Measurements from ENCODE around the gene CASK.

CASK gene

DNA sequence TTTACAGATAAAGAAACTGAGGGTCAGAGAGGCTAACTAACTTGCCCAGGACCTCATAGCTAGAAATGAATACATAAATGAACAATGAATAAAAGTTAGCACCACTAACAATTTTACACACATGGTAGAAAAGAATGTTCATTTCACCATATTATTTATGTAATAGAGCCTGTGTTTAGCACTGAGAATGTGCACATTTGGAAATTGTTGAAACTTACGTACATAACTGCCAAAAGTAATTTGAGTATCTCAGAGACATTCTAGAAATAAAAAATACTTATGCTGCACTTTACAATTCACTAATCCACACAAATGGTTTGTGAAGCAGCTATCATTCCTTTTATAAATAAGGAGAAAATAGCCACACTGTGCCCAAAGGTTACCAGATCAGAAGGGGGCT is 9.9 kb downstream of the CASK start:
- TF ChIP-seq, protein P1, sequence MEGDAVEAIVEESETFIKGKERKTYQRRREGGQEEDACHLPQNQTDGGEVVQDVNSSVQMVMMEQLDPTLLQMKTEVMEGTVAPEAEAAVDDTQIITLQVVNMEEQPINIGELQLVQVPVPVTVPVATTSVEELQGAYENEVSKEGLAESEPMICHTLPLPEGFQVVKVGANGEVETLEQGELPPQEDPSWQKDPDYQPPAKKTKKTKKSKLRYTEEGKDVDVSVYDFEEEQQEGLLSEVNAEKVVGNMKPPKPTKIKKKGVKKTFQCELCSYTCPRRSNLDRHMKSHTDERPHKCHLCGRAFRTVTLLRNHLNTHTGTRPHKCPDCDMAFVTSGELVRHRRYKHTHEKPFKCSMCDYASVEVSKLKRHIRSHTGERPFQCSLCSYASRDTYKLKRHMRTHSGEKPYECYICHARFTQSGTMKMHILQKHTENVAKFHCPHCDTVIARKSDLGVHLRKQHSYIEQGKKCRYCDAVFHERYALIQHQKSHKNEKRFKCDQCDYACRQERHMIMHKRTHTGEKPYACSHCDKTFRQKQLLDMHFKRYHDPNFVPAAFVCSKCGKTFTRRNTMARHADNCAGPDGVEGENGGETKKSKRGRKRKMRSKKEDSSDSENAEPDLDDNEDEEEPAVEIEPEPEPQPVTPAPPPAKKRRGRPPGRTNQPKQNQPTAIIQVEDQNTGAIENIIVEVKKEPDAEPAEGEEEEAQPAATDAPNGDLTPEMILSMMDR (IDR thresholded peaks at IDR 0.05; ENCODE audit: low read length, missing control alignments): no peak
- no peak overlapping the region for H3K4me3 ChIP-seq (replicated peaks; ENCODE audit: low read depth, low read length)

DNA sequence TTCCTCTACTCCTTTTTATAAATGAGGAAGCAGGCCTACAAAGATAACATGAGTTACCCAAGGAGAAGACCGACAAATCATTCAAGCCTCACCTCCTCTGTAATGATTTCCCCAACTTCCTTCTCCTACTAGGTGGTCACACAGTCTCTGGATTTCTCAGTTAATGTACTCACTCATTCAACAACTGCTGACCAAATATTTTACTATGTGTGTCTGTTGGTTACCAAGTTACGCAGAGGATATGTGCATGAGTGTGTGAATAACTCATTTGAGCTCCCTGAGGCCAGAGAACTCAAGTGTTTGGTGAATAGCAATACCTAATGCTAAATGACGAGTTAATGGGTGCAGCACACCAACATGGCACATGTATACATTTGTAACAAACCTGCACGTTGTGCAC is 10.4 kb downstream of the CASK start:
- TF ChIP-seq, protein P1 (IDR thresholded peaks at IDR 0.05; ENCODE audit: low read length, missing control alignments): no peak
- DNase-seq (ENCODE audit: low read depth): no peak
- no peak overlapping the region for H3K4me3 ChIP-seq (replicated peaks; ENCODE audit: low read depth, low read length)

More for the DNA sequence above, 9.9 kb downstream of the CASK start:
- DNase-seq (ENCODE audit: low read depth): no peak

DNA sequence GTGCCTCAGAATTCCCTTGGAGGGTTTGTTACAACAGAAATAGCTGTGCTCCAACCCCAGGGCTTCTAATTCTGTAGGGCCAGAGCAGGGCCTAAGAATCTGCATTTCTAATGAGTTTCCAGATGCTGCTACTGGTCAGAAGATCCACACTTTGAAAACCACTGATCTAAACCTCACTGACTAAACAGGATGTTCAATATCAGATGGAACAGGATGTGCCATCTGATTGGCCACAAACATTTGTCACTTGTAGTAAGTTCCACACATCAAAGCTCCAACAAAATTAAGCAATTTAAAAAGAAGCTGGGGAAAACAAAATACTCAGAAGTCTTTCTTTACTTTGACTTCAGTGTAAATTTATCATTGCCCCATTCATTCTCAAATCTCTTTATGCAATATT is 14.3 kb downstream of the CASK start:
- TF ChIP-seq, protein P1 (IDR thresholded peaks at IDR 0.05; ENCODE audit: low read length, missing control alignments): no peak
- H3K4me3 ChIP-seq (replicated peaks; ENCODE audit: low read depth, low read length): no peak overlapping the region
- DNase-seq (ENCODE audit: low read depth): no peak

DNA sequence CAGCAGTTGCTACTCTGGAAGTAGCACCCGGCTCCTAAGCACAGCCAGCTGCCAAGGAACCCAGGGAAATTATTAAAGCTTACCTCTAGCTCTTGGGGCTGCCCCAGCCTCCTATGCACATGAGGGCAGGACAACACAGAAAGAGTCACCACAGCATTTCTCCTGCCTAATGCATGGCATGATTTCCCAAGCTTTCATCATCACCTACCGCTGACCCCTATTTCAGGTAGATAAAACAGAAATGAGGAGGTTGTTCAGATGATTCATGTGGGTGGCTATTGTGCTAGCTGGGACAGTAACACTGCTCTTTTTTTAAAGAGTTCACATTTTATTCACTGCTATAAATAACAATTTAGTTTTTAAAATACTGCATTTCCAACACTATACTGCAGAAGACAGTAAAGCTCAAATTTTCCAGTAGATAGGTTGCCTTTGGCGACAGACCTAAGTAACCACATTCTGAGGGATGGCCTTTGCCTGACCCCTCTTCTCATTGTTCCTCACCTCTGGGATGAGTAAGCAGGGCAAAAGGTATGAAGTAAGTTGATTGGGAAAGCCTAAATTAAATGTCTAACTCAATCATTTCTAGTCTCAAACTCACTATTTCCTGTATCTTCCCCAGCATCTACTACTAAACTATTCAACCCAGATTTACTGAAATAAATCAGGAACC is 16.7 kb downstream of the CASK start:
- peak; percentile 10 for DNase-seq (ENCODE audit: low read depth)
- TF ChIP-seq, protein P1 (IDR thresholded peaks at IDR 0.05; ENCODE audit: low read length, missing control alignments): no peak
- H3K4me3 ChIP-seq (replicated peaks; ENCODE audit: low read depth, low read length): no peak overlapping the region

DNA sequence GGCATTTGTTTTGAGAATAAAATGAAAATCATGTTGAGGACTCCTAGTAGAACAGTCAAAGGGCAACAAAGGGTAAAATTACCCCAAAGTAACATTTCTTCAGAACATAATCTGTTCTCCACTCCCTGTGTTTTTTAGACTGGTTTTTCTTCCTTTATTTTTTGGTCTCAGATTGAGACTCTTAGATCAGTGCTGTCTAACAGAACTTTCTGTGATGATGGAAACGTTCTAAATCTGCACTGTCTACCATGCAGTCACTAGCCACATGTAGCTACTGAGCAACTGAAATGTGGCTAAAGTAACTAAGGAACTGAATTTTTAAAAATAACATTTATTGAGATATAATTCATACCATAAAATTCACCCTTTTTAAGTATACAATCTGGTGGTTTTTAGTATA is 19.8 kb downstream of the CASK start:
- no peak overlapping the region for H3K4me3 ChIP-seq (replicated peaks; ENCODE audit: low read depth, low read length)
- TF ChIP-seq, protein P1 (IDR thresholded peaks at IDR 0.05; ENCODE audit: low read length, missing control alignments): no peak
- DNase-seq (ENCODE audit: low read depth): no peak

DNA sequence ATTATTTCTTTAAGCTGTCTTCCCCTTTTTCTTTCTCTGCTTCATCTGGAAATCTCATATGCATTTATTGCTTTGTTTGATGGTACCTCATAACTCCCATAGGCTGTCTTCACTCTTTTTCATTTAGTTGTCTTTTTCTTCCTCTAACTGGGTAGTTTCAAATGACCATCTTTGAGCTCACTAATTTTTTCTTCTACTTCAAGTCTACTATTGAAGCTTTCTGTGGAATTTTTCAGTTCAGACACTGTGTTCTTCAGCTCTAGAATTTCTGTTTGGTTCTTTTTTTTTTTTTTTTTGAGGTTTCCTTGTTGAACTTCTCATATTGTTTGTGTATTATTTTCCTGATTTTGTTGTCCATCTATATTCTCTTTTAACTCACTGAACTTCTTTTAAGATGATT is 23.0 kb downstream of the CASK start:
- H3K4me3 ChIP-seq (replicated peaks; ENCODE audit: low read depth, low read length): no peak overlapping the region
- TF ChIP-seq, protein P1 (IDR thresholded peaks at IDR 0.05; ENCODE audit: low read length, missing control alignments): no peak
- no peak for DNase-seq (ENCODE audit: low read depth)

DNA sequence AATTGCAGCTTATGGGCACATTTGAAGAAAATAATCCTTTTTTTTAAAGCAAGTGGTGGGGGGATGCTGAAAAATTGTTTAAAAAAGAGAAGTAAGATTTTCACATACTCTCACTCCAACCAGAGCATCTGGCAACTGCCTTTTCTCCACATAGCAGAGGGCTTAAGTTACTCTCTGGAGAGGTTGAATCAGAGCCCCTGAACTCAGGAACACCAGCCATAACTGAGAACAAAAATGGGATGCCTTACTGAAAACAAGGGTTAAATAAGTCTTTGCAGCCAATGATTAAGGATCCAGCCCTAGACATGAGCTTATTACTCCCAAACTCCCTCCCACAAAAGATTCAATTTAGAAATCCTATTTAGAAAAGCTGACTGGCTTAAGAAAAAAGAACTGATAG is 27.5 kb downstream of the CASK start:
- TF ChIP-seq, protein P1 (IDR thresholded peaks at IDR 0.05; ENCODE audit: low read length, missing control alignments): no peak
- H3K4me3 ChIP-seq (replicated peaks; ENCODE audit: low read depth, low read length): no peak overlapping the region
- no peak for DNase-seq (ENCODE audit: low read depth)
